GM18858 (cell line): ENCODE measurements around the gene ADAMTS2.

ENCODE experiments used
- ATAC-seq: cut with Tn5 transposase; IDR thresholded peaks from one replicate; pipeline ENCODE4 v1.9.1; 2021; ENCODE audit not compliant: unreplicated experiment

ADAMTS2 gene

GRCh38 chr5:179373101-179373934 is 28.1 kb upstream of the ADAMTS2 start:
- no peak for ATAC-seq

- no peak for ATAC-seq
These were observed 26.7 kb upstream of the ADAMTS2 start for GRCh38 chr5:179371681-179372680.

- ATAC-seq: no peak
These were observed 25.9 kb upstream of the ADAMTS2 start for GRCh38 chr5:179371121-179371510.

- no peak for ATAC-seq
These were observed 25.3 kb upstream of the ADAMTS2 start for GRCh38 chr5:179370490-179371120.

- no peak for ATAC-seq
These were observed 24.2 kb upstream of the ADAMTS2 start for GRCh38 chr5:179369530-179369884.

- no peak for ATAC-seq
These were observed 23.7 kb upstream of the ADAMTS2 start for GRCh38 chr5:179368806-179369529.

GRCh38 chr5:179368126-179368805 is 23.0 kb upstream of the ADAMTS2 start:
- no peak for ATAC-seq

GRCh38 chr5:179367491-179367890 is 22.2 kb upstream of the ADAMTS2 start:
- ATAC-seq: no peak

GRCh38 chr5:179362355-179362754 is 17.1 kb upstream of the ADAMTS2 start:
- ATAC-seq: no peak

GRCh38 chr5:179361037-179361603 is 15.9 kb upstream of the ADAMTS2 start:
- ATAC-seq: no peak

GRCh38 chr5:179357031-179357430 is 11.8 kb upstream of the ADAMTS2 start:
- ATAC-seq: no peak

- no peak for ATAC-seq
These were observed 11.0 kb upstream of the ADAMTS2 start for GRCh38 chr5:179355976-179356974.

GRCh38 chr5:179354305-179354882 is 9.1 kb upstream of the ADAMTS2 start:
- no peak for ATAC-seq

GRCh38 chr5:179348843-179349242 is 3.6 kb upstream of the ADAMTS2 start:
- ATAC-seq: no peak

GRCh38 chr5:179348011-179348530 is 2.8 kb upstream of the ADAMTS2 start:
- no peak for ATAC-seq

GRCh38 chr5:179347581-179347980 is 2.3 kb upstream of the ADAMTS2 start:
- no peak for ATAC-seq

GRCh38 chr5:179346875-179347274 is 1.6 kb upstream of the ADAMTS2 start:
- ATAC-seq: no peak

GRCh38 chr5:179346401-179346800 is 1.1 kb upstream of the ADAMTS2 start:
- no peak for ATAC-seq
